ENCODE measurements around the gene KSR2.

KSR2 gene

DNA sequence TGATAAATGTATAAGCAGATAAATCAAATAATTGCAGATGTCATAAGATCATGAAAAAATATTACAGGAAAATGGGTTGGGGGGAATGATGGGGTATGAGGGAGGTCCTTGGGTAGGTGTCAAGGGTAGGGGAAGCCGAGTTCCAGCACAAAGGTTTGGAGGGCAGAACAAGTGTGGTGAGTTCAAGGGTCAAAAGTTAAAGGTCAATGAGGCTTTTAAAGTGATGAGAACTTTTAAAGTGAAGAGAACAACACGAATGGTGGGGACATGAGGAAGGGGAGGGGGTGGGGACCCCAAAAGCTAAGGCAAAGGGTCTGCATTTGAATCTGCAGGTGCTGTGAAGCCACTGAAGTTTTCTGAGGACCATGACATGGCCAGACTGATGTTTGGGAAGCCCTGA is 406.8 kb downstream of the KSR2 start:
- no peaks in the 10 kb centered on the region for H3K4me1 ChIP-seq (ENCODE audit: control insufficient read depth in 1 of 2, insufficient read depth in 1 of 2, low read depth in 1 of 2, low read length in 1 of 2)
- no peaks in the 10 kb centered on the region for H3K36me3 ChIP-seq
- H3K9me3 ChIP-seq = no peaks in the 10 kb centered on the region
- H3K27me3 ChIP-seq = peaks cover 46% of the 10 kb centered on the region
- TF ChIP-seq, protein P1, sequence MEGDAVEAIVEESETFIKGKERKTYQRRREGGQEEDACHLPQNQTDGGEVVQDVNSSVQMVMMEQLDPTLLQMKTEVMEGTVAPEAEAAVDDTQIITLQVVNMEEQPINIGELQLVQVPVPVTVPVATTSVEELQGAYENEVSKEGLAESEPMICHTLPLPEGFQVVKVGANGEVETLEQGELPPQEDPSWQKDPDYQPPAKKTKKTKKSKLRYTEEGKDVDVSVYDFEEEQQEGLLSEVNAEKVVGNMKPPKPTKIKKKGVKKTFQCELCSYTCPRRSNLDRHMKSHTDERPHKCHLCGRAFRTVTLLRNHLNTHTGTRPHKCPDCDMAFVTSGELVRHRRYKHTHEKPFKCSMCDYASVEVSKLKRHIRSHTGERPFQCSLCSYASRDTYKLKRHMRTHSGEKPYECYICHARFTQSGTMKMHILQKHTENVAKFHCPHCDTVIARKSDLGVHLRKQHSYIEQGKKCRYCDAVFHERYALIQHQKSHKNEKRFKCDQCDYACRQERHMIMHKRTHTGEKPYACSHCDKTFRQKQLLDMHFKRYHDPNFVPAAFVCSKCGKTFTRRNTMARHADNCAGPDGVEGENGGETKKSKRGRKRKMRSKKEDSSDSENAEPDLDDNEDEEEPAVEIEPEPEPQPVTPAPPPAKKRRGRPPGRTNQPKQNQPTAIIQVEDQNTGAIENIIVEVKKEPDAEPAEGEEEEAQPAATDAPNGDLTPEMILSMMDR (IDR thresholded peaks at IDR 0.05) = no peak
- H3K27ac ChIP-seq = no peak overlapping the region
- H3K4me3 ChIP-seq (ENCODE audit: low read depth in 1 of 2, low read length in 1 of 2) = no peak overlapping the region

GRCh38 chr12:117559978-117560377 is 408.8 kb downstream of the KSR2 start:
- no peaks in the 10 kb centered on the region for H3K4me1 ChIP-seq (ENCODE audit: control insufficient read depth in 1 of 2, insufficient read depth in 1 of 2, low read depth in 1 of 2, low read length in 1 of 2)
- H3K4me3 ChIP-seq (ENCODE audit: low read depth in 1 of 2, low read length in 1 of 2) = no peak overlapping the region
- peaks cover 45% of the 10 kb centered on the region for H3K27me3 ChIP-seq
- TF ChIP-seq, protein P1 (IDR thresholded peaks at IDR 0.05) = no peak
- H3K27ac ChIP-seq = no peak overlapping the region
- no peaks in the 10 kb centered on the region for H3K36me3 ChIP-seq
- no peaks in the 10 kb centered on the region for H3K9me3 ChIP-seq

GRCh38 chr12:117555889-117556288 is 412.9 kb downstream of the KSR2 start:
- H3K27me3 ChIP-seq = peaks cover 26% of the 10 kb centered on the region
- H3K9me3 ChIP-seq = no peaks in the 10 kb centered on the region
- H3K36me3 ChIP-seq = no peaks in the 10 kb centered on the region
- TF ChIP-seq, protein P1 (IDR thresholded peaks at IDR 0.05) = no peak
- no peak overlapping the region for H3K4me3 ChIP-seq (ENCODE audit: low read depth in 1 of 2, low read length in 1 of 2)
- no peak overlapping the region for H3K27ac ChIP-seq
- no peaks in the 10 kb centered on the region for H3K4me1 ChIP-seq (ENCODE audit: control insufficient read depth in 1 of 2, insufficient read depth in 1 of 2, low read depth in 1 of 2, low read length in 1 of 2)

DNA sequence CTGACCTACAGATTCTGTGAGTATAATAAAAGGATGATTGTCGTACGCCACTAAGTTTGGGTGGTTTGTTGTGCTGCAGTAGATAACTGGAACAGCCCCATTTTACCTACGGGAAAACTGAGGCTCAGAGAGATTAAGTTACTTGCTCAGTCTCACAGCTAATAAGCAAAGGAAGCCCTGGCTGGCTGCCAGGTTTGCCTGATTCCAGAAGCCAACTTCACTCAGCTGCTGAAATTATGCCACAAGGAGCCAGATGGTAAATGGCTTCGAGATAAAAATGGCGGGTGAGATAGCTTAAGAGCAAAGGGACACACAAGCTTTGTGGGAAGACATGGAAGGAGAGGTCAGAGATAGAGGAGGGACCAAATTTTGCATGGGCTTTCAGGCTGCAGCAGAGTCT is 415.8 kb downstream of the KSR2 start:
- H3K9me3 ChIP-seq = no peaks in the 10 kb centered on the region
- no peak overlapping the region for H3K27ac ChIP-seq
- no peaks in the 10 kb centered on the region for H3K36me3 ChIP-seq
- no peak overlapping the region for H3K4me3 ChIP-seq (ENCODE audit: low read depth in 1 of 2, low read length in 1 of 2)
- TF ChIP-seq, protein P1 (IDR thresholded peaks at IDR 0.05) = no peak
- peaks cover 25% of the 10 kb centered on the region for H3K27me3 ChIP-seq
- H3K4me1 ChIP-seq (ENCODE audit: control insufficient read depth in 1 of 2, insufficient read depth in 1 of 2, low read depth in 1 of 2, low read length in 1 of 2) = no peaks in the 10 kb centered on the region

GRCh38 chr12:117551665-117552064 is 417.1 kb downstream of the KSR2 start:
- peaks cover 16% of the 10 kb centered on the region for H3K27me3 ChIP-seq

More at GRCh38 chr12:117551665-117552064, 417.1 kb downstream of the KSR2 start:
- H3K4me3 ChIP-seq (ENCODE audit: low read depth in 1 of 2, low read length in 1 of 2) = no peak overlapping the region
- H3K27ac ChIP-seq = no peak overlapping the region
- H3K4me1 ChIP-seq (ENCODE audit: control insufficient read depth in 1 of 2, insufficient read depth in 1 of 2, low read depth in 1 of 2, low read length in 1 of 2) = no peaks in the 10 kb centered on the region
- TF ChIP-seq, protein P1 (IDR thresholded peaks at IDR 0.05) = no peak
- H3K9me3 ChIP-seq = no peaks in the 10 kb centered on the region
- H3K36me3 ChIP-seq = no peaks in the 10 kb centered on the region

Measured in neutrophil (primary cell).